HG03354 (cell line): ENCODE results near the gene CD9.
"Not testable (repeated sequence)": the region's sequence is repeated elsewhere in the genome, so short reads cannot be mapped to it uniquely, and the experiment has no call there.

Experiments
- ATAC-seq: cut with Tn5 transposase; IDR thresholded peaks from one replicate; pipeline ENCODE4 v1.9.1; 2021; ENCODE audit warnings: mild to moderate bottlenecking; ENCODE audit not compliant: unreplicated experiment, poor library complexity, severe bottlenecking

The CD9 gene, protein sequence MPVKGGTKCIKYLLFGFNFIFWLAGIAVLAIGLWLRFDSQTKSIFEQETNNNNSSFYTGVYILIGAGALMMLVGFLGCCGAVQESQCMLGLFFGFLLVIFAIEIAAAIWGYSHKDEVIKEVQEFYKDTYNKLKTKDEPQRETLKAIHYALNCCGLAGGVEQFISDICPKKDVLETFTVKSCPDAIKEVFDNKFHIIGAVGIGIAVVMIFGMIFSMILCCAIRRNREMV

DNA sequence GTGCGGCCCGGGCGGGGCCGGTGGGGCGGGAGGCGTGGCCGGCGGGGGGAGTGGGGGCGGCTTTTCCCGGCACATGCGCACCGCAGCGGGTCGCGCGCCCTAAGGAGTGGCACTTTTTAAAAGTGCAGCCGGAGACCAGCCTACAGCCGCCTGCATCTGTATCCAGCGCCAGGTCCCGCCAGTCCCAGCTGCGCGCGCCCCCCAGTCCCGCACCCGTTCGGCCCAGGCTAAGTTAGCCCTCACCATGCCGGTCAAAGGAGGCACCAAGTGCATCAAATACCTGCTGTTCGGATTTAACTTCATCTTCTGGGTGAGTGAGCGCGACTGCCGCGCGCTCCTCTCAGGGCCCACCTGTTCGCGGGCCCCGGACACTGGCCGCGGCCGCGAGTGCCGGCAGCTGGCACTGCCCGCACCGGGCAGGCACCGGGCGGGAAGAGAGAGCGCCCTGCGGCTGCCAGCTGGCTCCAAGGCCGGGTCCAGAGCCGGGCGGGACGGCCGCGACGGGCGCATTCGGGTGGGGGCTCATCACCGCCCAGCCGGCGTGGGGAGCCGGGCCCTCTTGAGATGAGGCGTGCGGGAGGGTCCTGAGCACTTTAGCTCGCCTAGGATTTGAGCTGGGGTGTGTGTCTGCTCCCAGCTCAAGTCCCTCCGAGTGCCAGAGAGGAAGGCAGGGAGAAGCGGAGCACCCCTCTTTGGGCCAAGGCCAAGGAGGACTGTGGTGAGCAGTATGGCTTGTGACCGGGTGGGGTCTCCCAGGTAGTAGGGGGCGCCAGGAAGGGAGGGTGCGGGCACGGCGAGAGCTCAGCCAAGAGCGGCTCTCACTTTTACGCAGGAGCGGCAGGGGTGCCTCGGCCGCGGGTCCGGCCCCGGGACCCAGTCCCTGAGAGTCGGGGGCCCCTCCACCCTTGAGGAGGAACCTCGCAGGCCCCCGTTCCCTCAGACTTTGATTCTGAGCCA is at the start of gene CD9:
TSS of gene CD9 (plus strand) at position 145 of the 957 bp plus-strand sequence. CDS start at position 245, 100 bp downstream.
- no peak for ATAC-seq

DNA sequence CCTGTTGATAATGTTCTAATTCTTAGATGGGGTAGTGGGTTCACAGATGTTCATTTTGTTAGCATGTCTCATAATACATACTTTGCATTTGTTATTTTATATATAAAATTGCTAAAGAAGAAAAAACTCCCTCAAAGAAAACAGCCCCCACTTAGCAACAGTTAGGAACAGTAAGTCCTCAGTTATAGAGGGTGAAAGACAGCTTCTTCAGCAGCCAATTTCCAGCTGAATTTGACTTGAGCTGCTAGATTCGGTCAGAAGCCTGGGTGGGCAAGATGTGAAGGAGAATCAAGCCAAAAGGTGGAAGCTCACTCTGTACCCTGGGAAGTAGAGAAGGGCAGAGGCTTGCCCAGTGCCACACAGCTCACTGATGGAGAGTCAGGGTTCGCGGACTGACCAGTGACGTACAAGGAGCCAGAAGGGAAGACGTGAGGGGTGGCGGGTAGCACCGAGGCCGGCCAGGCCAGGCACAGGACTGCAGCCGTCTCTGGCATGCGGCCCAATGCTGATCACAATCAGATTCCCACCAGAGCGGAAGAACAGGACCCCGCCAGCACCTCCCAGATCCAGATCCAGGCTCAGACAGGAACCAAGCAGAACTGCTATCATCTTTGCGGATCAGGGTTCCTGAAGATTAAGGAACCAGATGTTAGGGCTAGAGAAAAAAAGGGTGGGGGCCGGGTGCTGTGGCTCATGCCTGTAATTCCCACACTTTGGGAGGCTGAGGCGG is 45.3 kb upstream of the CD9 start:
- ATAC-seq = no peak

DNA sequence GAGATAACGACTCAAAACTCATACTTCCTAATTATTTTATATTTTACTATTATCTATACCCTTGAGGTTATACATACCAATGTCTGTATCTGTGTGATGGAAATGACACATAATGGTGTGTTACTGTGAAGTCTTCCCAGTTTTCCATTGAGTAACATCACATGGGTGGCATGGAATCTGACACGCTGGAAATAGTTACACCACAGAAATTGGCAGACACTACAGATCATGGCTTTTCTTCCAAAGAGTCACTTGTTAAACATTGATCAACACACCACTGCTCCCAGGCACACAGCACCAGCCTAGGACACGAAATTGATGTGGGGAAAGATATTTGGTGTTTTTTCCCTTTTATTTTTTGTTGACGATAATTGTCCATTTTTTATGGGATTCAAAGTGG is 42.7 kb upstream of the CD9 start:
- no peak for ATAC-seq

DNA sequence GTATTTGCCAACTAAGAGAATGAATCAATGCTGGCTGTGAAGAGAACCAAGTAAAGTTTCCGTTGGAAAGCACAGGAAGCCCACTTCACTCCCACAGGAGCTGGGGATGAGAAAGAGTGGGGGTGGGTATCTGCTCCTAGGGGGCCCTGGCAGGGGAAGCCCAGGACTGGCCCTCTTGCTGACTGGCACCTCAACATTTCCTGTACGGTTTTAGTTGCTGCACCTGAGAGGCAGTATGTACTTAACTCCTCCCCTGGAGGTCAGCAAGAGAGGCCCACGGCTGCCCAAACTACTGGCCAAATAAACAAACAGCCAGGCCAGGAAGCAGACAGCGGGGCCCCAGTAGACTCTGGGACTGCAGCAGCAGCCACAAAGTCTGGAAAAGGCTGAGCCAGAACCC is 41.9 kb upstream of the CD9 start:
- no peak for ATAC-seq

DNA sequence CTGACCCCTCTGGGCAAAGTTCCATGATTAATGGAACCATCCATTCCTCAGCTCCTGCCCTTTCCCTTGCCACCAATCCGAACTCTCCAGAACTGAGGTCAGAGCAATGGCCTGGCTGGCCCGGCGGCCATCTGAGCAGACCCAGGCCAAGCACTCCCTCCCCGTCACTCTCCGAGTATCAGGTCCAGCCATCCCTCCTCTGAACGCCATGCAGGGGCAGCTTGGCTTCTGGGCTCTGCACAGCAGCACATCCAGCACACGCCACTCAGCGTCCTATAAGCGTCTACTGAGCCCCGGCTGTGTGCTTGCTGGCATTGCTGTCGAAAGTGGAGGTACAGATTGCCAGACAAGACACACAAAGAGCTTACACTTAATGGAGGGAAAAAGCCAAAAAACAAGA is 41.5 kb upstream of the CD9 start:
- ATAC-seq = no peak

DNA sequence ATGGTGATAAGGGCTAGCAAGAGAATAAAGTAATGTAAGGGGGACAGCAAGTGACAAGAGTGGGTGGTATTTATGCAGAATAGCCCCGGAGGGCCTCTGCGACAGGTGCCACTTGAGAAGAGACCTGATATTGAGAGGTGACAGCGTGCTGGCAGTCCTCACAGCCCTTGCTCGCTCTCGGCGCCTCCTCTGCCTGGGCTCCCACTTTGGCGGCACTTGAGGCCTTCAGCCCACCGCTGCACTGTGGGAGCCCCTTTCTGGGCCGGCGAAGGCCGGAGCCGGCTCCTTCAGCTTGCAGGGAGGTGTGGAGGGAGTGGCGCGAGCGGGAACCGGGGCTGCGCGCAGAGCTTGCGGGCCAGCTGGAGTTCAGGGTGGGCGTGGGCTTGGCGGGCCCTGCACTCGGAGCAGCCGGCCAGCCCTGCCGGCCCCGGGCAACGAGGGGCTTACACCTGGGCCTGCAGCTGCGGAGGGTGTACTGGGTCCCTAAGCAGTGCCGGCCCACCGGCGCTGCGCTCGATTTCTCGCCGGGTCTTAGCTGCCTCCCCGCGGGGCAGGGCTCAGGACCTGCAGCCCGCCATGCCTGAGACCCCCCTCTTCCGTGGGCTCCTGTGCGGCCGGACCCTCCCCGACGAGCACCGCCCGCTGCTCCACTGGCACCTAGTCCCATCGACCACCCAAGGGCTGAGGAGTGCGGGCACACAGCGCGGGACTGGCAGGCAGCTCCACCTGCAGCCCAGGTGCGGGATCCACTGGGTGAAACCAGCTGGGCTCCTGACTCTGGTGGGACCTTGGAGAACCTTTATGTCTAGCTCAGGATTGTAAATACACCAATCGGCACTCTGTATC is 40.8 kb upstream of the CD9 start:
- not testable (repeated sequence) for ATAC-seq

DNA sequence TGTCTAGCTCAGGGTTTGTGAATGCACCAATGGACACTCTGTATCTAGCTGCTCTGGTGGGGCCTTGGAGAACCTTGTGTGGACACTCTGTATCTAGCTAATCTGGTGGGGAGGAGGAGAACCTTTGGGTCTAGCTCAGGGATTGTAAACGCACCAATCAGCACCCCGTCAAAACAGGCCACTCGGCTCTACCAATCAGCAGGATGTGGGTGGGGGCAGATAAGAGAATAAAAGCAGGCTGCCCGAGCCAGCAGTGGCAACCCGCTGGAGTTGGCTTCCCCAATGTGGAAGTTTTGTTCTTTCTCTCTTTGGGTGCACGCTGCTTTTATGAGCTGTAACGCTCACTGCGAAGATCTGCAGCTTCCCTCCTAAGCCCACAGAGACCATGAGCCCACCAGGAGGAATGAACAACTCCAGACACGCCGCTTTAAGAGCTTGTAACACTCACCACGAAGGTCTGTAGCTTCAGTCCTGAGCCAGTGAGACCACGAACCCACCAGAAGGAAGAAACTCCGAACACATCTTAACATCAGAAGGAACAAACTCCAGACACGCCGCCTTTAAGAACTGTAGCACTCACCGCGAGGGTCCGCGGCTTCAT is 40.1 kb upstream of the CD9 start:
- ATAC-seq = not testable (repeated sequence)

DNA sequence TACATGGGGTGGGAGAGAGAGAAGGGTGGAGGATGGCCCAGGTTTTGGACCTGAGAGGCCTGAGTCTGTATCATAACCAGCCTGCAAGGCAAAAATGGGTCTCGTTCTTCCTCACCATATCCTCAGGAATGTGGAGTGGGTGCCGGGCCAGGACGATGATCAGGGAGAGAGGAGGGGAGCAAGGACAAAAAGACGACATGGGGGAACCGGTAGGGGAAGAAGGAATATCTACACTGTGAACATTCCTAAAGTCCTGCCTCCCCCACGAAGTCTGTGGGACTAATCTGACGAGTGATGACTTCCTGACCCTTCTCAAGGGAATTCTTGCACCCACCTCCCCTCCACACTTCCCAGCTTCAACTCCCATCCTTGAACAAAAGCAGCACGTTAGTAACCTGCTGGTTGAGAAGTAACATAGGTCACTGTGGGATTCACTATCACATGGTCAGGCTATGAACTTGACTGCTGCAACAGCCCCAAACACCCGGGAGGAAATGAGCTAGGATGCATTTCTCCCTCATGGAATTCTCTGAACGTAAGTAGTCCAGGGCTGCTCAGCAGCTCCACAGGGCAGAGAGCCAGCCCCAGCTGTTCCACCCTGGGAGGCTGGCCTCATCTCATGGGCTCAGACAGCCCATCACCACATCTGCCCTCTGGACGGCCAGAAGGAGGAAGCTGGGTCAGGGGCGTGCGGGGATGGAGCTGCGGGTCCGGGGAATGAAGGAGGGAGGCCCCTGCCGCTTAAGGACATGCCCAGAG is 38.9 kb upstream of the CD9 start:
- ATAC-seq = no peak

DNA sequence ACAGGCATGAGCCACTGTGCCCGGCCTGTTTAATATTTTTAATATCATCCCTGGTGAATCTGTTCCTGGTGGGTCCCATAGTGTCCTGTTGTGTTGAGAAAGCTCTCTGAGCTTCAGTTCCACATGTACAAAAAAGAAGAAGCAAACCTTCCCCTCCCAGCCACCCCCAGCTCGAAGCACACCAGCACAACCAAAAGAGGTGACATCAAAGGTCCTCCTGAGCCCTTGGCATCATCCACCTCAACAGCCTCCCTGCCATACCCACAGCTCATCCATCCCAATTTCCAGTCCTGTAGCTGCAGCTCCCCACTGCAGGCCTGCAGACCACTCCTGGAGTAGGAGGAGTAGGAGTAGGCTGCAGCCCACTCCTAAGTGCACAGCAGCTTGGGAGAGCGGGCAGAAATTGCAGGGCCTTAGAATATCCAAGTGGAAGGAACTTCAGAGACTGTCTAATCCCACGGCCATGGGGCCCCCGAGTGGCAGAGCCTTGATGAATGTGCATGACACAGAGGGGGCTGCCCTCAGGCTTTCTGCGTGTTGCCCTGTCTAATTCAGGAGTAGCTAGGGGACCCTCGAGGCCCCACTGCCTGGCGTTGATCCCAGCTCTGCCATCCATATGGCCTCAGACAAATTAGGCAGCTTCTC is 36.7 kb upstream of the CD9 start:
- no peak for ATAC-seq

DNA sequence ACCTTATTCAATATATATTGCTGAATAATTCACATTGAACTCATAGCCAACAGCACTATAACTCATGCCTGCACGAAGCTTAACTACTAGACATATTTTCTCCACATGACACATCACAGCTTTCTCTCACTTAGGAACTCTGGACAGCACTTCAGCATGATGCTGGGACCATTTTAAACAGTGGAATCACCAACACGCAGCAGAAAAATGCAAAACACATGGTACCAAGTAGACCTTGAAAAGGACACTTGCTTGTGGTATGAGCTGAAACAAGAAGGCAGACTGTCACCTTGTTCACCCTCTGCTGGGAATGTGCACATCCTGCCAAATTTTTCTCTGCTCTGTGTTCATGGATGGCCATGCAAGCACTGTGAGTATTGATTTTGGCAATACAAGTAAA is 34.8 kb upstream of the CD9 start:
- ATAC-seq = no peak

DNA sequence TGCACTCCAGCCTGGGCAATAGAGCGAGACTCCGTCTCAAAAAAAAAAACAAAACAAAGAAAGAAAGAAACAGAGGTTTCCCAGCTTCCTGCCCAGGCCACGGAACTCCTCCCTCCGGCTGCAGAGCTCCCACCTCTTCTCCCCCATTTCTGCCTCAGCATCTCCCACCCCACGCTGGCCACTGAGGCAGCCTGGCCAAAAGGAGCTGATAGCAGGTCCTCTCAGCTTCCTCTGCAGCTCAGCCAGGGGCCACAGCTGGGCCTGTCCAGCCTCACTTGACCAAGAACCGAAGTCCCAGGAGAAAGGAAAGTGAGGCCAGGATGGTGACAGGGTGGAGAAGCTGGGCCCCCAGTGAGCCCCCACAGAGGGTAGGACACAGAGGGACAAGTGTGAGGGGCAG is 33.4 kb upstream of the CD9 start:
- no peak for ATAC-seq

DNA sequence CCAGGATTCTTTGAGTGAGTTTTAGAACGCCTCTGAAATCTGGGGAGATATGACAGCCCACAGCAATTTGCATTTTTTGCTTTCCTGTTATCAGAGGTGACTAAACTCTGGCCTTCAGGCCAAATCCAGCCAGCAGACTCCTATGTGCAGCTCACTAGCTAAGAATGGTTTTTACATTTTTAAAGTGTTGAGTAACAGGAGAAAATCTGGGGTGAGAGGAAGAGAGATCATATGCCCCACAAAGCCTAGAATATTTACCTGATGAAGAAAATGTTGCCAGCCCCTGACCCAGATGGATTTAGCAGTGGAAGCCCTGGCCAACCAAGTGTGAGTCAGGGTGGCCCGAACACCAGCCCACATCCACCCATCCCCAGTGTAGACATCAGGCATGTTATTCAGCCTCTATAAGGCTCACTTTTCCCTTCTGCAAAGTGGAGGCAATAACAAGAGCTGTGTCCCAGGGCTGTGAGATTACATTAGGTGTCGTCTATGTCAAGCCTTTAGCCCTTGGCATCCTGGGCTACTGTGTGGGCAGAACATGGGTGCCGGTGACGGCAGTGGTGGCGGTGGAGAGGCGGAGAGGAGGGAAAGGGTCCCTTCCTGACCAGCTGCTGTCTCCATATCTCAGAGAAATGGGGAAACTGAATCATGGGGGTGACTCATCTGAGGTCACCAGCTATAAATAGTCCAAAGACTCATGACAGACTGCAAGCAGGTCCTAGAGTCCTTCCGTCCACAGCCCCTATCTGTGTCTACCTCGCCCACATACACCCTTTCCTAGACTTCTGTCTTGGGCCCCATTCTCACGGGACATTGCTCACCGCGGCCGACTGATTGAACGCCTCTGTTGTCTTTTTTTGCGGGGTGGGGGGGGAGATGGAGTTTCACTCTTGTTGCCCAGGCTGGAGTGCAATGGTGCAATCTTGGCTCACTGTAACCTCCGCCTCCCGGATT is 32.6 kb upstream of the CD9 start:
- ATAC-seq = peak; percentile 79

DNA sequence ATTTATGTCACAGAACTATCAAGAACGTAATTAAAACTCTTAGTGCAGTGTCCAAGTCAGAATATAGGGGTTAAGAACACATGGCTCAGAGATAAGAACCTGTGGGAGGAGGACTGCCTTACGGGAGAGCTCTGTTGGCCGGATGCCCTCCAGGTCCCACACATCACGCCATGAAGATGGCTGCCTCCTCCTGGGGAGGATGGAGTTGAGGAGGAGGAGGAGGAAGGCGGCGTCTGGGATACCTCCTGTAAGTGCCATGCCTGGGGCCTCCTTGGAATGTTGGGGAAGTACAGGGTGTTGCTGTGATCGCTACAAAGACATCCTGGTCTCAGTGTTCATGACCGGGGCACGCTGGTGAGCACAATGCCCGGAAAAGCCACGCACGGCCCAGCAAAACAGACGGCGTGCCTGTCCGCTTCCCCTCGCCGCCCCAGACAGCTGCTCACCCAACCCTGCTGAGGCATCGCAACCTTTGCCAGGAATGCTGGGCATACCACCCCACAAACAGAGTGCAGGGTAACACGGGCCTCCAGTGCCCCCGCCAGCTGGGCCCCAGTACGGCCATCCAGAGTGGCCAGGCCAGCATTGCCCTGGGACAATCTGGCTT is 28.7 kb upstream of the CD9 start:
- ATAC-seq = no peak

DNA sequence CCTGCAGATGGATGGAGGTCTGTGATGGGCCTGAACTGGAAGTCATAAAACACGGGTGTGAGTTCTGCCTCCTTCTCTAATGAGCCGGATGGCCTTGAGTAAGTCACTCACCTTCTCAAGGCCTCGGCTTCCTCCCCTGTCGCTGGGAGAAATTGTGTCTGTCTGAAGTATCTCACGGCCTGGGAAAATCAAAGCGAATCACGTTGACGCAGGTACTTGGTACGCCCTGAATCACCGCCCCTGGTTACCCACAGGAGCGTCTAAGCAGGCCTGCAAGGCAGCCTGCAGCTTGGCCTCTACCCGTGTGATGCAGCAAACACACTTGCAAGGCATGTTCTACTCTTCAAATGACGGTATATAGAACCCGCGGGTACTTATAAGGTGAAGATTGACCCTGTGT is 28.1 kb upstream of the CD9 start:
- ATAC-seq = no peak

DNA sequence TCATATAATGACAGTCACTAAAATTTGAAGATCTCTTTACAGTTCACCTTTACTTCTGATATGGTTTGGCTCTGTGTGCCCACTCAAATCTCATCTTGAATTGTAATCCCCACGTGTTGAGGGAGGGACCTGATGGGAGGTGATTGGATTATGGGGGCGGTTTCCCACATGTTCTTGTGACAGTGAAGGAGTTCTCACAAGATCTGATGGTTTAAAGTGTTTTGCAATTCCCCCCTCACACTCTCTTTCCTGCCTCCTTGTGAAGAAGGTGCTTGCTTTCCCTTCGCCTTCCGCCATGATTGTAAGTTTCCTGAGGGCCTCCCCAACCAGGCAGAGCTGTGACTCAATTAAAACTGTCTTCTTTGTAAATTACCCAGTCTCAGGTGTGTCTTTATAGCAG is 27.3 kb upstream of the CD9 start:
- ATAC-seq = no peak

DNA sequence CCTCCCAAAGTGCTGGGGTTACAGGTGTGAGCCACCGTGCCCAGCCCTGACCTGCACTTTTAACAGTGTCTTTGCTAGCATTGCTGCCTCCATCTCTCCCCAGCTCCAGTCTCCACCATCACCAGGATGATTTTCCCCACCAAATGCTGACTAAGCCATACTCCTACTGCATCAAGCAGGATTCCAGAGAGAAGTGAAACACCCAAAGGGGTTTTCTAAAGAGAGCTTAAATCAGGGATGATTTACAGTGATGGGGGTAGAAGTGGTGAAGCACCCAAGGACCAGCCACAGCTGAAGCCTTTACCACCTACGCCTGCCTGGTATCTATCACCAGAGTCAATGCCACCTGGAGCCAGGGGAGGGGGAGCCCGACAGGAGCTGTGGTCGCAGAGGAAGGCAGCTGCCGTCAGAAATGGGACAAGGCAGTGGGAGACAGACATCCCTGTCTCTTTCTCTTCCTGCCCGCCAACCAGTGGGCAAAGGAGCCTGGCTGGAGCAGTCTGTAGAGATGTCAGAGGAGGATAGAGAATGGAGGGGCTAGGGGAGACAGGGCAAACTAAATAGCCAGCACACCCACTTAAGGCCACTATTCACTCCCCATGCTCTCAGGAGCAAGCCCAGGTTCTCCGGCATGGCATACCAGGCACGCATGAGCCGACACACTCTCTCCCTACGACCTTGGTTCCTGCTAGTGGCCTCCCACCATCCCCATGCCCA is 22.4 kb upstream of the CD9 start:
- ATAC-seq = no peak
